ENCODE results near the gene MIXL1.
"Not testable (repeated sequence)": the region's sequence is repeated elsewhere in the genome, so short reads cannot be mapped to it uniquely, and the experiment has no call there.

Gene MIXL1

GRCh38 chr1:226212545-226212944 is 10.9 kb upstream of the MIXL1 start:
- no peak for FAIRE-seq
- DNase-seq (ENCODE audit: insufficient read length, low spot score): no peak

GRCh38 chr1:226215239-226215638 is 8.2 kb upstream of the MIXL1 start:
- DNase-seq (ENCODE audit: insufficient read length, low spot score): no peak
- no peak for FAIRE-seq

- DNase-seq (ENCODE audit: insufficient read length, low spot score) (no peak), FAIRE-seq (no peak)
Measured at GRCh38 chr1:226216056-226216455, 7.4 kb upstream of the MIXL1 start.

- no peak for FAIRE-seq
- no peak for DNase-seq (ENCODE audit: insufficient read length, low spot score)
Measured at GRCh38 chr1:226217273-226217672, 6.2 kb upstream of the MIXL1 start.

GRCh38 chr1:226220473-226221189 is 2.8 kb upstream of the MIXL1 start:
- no peak for FAIRE-seq

GRCh38 chr1:226222686-226223085 is 778 bp upstream of the MIXL1 start:
- FAIRE-seq (no peak), DNase-seq (ENCODE audit: insufficient read length, low spot score) (no peak)

More at GRCh38 chr1:226220473-226221189, 2.8 kb upstream of the MIXL1 start:
- DNase-seq (ENCODE audit: insufficient read length, low spot score): no peak

- peak; percentile 58 for DNase-seq (ENCODE audit: insufficient read length, low spot score)
- FAIRE-seq: peak; percentile 35
Measured at GRCh38 chr1:226223786-226224244, 351 bp downstream of the MIXL1 start.

- DNase-seq (ENCODE audit: insufficient read length, low spot score) (no peak), FAIRE-seq (peak; percentile 93)
Measured at GRCh38 chr1:226226601-226227000, 3.1 kb downstream of the MIXL1 start.

- DNase-seq (ENCODE audit: insufficient read length, low spot score) (no peak), FAIRE-seq (peak; percentile 85)
Measured at GRCh38 chr1:226233293-226233692, 9.8 kb downstream of the MIXL1 start.

GRCh38 chr1:226233806-226234205 is 10.3 kb downstream of the MIXL1 start:
- FAIRE-seq: peak; percentile 73
- no peak for DNase-seq (ENCODE audit: insufficient read length, low spot score)

- FAIRE-seq (no peak), DNase-seq (ENCODE audit: insufficient read length, low spot score) (no peak)
Measured at GRCh38 chr1:226236826-226237225, 13.4 kb downstream of the MIXL1 start.

- no peak for DNase-seq (ENCODE audit: insufficient read length, low spot score)
- FAIRE-seq: no peak
Measured at GRCh38 chr1:226239421-226239820, 16.0 kb downstream of the MIXL1 start.

GRCh38 chr1:226248091-226248490 is 24.6 kb downstream of the MIXL1 start:
- DNase-seq (ENCODE audit: insufficient read length, low spot score): no peak
- FAIRE-seq: no peak

GRCh38 chr1:226248796-226249195 is 25.3 kb downstream of the MIXL1 start:
- DNase-seq (ENCODE audit: insufficient read length, low spot score) (no peak), FAIRE-seq (no peak)

- DNase-seq (ENCODE audit: insufficient read length, low spot score) (no peak), FAIRE-seq (no peak)
Measured at GRCh38 chr1:226250511-226250910, 27.0 kb downstream of the MIXL1 start.

GRCh38 chr1:226252841-226253240 is 29.4 kb downstream of the MIXL1 start:
- not testable (repeated sequence) for FAIRE-seq; DNase-seq (ENCODE audit: insufficient read length, low spot score)

GRCh38 chr1:226253933-226254332 is 30.5 kb downstream of the MIXL1 start:
- FAIRE-seq (no peak), DNase-seq (ENCODE audit: insufficient read length, low spot score) (no peak)

GRCh38 chr1:226255380-226255779 is 31.9 kb downstream of the MIXL1 start:
- FAIRE-seq (no peak), DNase-seq (ENCODE audit: insufficient read length, low spot score) (no peak)

- DNase-seq (ENCODE audit: insufficient read length, low spot score) (no peak), FAIRE-seq (peak; percentile 37)
Measured at GRCh38 chr1:226261818-226262217, 38.4 kb downstream of the MIXL1 start.

- FAIRE-seq: no peak
- DNase-seq (ENCODE audit: insufficient read length, low spot score): no peak
Measured at GRCh38 chr1:226268421-226269124, 45.1 kb downstream of the MIXL1 start.

- not testable (repeated sequence) for DNase-seq (ENCODE audit: insufficient read length, low spot score); FAIRE-seq
Measured at GRCh38 chr1:226272233-226272902, 48.9 kb downstream of the MIXL1 start.

Measured in GM19239 (cell line).